Raji (cell line): ENCODE data around the gene SFT2D1.

Experiments used
- POLR2A ChIP-seq: IDR thresholded peaks from 2 replicates; pipeline ENCODE4 v1.6.1; 2011; ENCODE audit warnings: low read depth, low read length, control low read depth; ENCODE audit not compliant: insufficient read depth

Gene SFT2D1

GRCh38 chr6:166342349-166343149 is at the start of gene SFT2D1:
Gene SFT2D1 (minus strand): TSS chr6:166342545. CDS start chr6:166342481, 64 bp downstream.
- peak; percentile 98 for TF ChIP-seq POLR2A

GRCh38 chr6:166389119-166389518 is 46.8 kb upstream of the SFT2D1 start:
- TF ChIP-seq POLR2A: no peak

- no peak for TF ChIP-seq POLR2A
Measured at GRCh38 chr6:166388290-166389004, 46.1 kb upstream of the SFT2D1 start.

- no peak for TF ChIP-seq POLR2A
Measured at GRCh38 chr6:166387642-166388289, 45.4 kb upstream of the SFT2D1 start.

- TF ChIP-seq POLR2A: no peak
Measured at GRCh38 chr6:166386111-166386510, 43.8 kb upstream of the SFT2D1 start.

GRCh38 chr6:166382933-166383801 is 40.8 kb upstream of the SFT2D1 start, which contains the start of gene MPC1:
Gene MPC1 (minus strand): TSS chr6:166382940. CDS start chr6:166382876, 64 bp downstream.
- TF ChIP-seq POLR2A: peak; percentile 96

- TF ChIP-seq POLR2A: peak; percentile 86; the same call in 1 of the 2 replicates
Measured at GRCh38 chr6:166382500-166382932, 40.2 kb upstream of the SFT2D1 start.

GRCh38 chr6:166381733-166382499 is 39.6 kb upstream of the SFT2D1 start:
- TF ChIP-seq POLR2A: peak; percentile 47; the same call in 1 of the 2 replicates

- TF ChIP-seq POLR2A: no peak
Measured at GRCh38 chr6:166381381-166381732, 39.0 kb upstream of the SFT2D1 start.

GRCh38 chr6:166379800-166380199 is 37.5 kb upstream of the SFT2D1 start:
- no peak for TF ChIP-seq POLR2A

GRCh38 chr6:166379103-166379586 is 36.8 kb upstream of the SFT2D1 start:
- TF ChIP-seq POLR2A: no peak

- TF ChIP-seq POLR2A: no peak
Measured at GRCh38 chr6:166377721-166378120, 35.4 kb upstream of the SFT2D1 start.

- TF ChIP-seq POLR2A: no peak
Measured at GRCh38 chr6:166375013-166375412, 32.7 kb upstream of the SFT2D1 start.

- no peak for TF ChIP-seq POLR2A
Measured at GRCh38 chr6:166370489-166370888, 28.1 kb upstream of the SFT2D1 start.

- TF ChIP-seq POLR2A: no peak
Measured at GRCh38 chr6:166369782-166370181, 27.4 kb upstream of the SFT2D1 start.
